ENCODE data around the gene TMEM198.

Gene TMEM198

DNA sequence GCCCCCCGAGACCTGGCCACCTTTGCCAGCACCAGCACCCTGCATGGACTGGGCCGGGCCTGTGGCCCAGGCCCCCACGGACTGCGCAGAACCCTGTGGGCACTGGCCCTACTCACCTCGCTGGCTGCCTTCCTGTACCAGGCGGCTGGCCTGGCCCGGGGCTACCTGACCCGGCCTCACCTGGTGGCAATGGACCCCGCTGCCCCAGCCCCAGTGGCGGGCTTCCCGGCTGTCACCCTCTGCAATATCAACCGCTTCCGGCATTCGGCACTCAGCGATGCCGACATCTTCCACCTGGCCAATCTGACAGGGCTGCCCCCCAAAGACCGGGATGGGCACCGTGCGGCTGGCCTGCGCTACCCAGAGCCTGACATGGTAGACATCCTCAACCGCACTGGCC is 29.0 kb upstream of the TMEM198 start:
- no peak for TF ChIP-seq SPI1 (IDR thresholded peaks at IDR 0.05; ENCODE audit: low read depth, low read length)
- TF ChIP-seq POLR2A (IDR thresholded peaks at IDR 0.05; ENCODE audit: low read depth, low read length) = no peak
- TF ChIP-seq PAX5 (IDR thresholded peaks at IDR 0.05; ENCODE audit: insufficient read depth, low read length, severe bottlenecking) = no peak
- TF ChIP-seq POU2F2 (IDR thresholded peaks at IDR 0.05; ENCODE audit: low read depth, low read length) = no peak
- TF ChIP-seq TAF1 (IDR thresholded peaks at IDR 0.05; ENCODE audit: low read depth, low read length) = no peak
- TF ChIP-seq POLR2AphosphoS5 (IDR thresholded peaks at IDR 0.05; ENCODE audit: low read depth, low read length) = no peak
- no peak for DNase-seq (ENCODE audit: insufficient read length, low spot score)
- FAIRE-seq = no peak

DNA sequence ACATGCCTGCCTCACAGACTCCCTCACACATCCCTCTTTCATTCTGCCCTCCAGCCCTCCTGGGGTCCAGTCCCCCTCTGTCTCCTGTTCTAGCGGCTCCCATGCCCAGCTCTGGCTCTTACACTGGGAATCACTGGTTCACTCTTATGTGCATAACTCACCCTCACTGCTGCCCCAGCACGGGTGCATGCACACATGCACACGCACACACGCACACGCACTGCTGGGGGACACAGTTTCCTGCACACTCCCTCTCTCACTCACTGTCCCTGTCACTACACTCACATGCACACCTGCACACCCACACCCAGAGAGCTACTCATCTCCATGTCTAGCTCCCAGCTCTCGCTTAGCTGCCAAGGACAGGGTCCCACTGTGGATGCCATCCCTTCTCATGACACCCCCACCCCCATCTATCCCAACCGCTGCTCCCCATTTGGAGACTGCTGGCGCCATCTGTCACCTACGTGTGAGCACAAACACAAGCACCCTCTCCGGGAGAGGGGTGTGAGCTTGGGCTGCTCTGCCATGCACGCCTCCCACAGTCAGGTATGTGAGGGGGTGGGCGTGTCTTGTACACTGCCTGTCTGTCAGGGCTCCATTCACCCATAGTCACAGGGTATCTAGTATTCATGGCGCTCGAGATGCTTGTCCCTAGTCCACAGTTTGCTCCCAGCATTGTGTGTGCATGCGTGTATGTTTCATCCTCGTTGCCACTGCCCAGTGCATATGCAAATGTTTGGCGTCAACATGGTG is 27.8 kb upstream of the TMEM198 start:
- no peak for TF ChIP-seq SPI1 (IDR thresholded peaks at IDR 0.05; ENCODE audit: low read depth, low read length)
- TF ChIP-seq POU2F2 (IDR thresholded peaks at IDR 0.05; ENCODE audit: low read depth, low read length) = no peak
- no peak for TF ChIP-seq POLR2AphosphoS5 (IDR thresholded peaks at IDR 0.05; ENCODE audit: low read depth, low read length)
- TF ChIP-seq PAX5 (IDR thresholded peaks at IDR 0.05; ENCODE audit: insufficient read depth, low read length, severe bottlenecking) = no peak
- TF ChIP-seq TAF1 (IDR thresholded peaks at IDR 0.05; ENCODE audit: low read depth, low read length) = no peak
- TF ChIP-seq POLR2A (IDR thresholded peaks at IDR 0.05; ENCODE audit: low read depth, low read length) = no peak
- no peak for DNase-seq (ENCODE audit: insufficient read length, low spot score)
- FAIRE-seq = no peak

DNA sequence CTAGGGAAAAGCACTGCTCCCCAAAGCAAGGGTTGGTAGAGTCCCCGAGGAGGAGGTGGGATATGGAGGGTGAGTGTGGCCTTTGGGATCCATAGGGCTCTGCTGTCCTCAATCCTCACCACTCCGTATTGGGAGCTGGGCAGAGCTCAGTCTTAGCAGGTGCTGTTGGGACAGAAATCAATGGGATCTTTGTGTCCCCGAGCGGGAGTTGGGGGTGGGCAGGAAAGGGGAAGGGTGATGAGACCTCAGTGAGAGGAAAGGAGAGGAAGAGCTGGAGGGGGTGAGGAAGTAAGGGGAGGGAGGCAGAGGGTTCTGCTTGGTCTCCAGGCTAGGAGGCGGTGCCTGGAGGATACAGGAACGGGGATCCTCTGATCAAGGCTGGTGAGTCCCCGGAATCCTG is 26.9 kb upstream of the TMEM198 start:
- FAIRE-seq (no peak), DNase-seq (ENCODE audit: insufficient read length, low spot score) (no peak)
- TF ChIP-seq SPI1 (IDR thresholded peaks at IDR 0.05; ENCODE audit: low read depth, low read length) = no peak

DNA sequence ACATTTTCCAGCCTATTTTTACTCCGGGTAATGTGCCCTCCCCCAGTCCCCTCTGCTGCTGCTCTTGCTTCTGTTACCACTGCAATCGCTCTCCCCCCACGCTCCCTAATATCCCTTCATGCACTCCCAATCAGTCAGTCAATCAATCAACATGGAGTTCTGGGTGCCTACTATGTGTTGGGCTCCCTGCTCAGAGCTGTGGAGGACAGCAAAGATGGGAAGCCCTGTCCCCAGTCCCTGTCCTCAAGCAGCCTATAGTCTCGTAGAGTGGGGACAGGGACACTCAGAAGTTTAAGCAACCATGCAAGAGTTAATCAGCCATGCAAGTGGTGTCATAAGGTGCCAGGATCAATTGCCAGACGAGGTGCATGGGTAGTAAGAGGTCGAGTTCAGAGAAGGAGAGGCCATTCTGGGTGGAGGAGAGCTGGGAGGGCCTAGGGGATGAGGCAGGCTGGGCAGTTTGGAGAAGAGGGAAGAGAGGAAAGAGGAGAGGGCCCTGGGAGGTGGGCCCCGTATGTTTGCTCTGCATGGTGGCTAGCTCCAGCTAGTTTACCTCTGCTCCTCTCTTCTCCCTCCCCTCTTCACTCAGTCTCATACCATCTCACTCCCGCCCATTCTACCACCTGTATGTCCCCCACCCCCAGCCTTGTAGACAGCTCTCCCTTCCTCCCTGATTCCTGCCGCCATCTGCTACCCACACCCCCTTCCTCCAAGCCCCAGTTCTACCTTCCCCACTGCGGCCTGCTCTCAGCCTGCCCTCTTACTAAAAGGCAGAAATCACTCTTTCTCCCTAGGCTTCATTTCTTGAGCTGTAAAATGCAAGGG is 25.7 kb upstream of the TMEM198 start:
- FAIRE-seq (no peak), DNase-seq (ENCODE audit: insufficient read length, low spot score) (no peak)
- no peak for TF ChIP-seq POU2F2 (IDR thresholded peaks at IDR 0.05; ENCODE audit: low read depth, low read length)
- TF ChIP-seq POLR2AphosphoS5 (IDR thresholded peaks at IDR 0.05; ENCODE audit: low read depth, low read length) = no peak
- no peak for TF ChIP-seq PAX5 (IDR thresholded peaks at IDR 0.05; ENCODE audit: insufficient read depth, low read length, severe bottlenecking)
- no peak for TF ChIP-seq POLR2A (IDR thresholded peaks at IDR 0.05; ENCODE audit: low read depth, low read length)
- TF ChIP-seq SPI1 (IDR thresholded peaks at IDR 0.05; ENCODE audit: low read depth, low read length) = no peak
- TF ChIP-seq TAF1 (IDR thresholded peaks at IDR 0.05; ENCODE audit: low read depth, low read length) = no peak

DNA sequence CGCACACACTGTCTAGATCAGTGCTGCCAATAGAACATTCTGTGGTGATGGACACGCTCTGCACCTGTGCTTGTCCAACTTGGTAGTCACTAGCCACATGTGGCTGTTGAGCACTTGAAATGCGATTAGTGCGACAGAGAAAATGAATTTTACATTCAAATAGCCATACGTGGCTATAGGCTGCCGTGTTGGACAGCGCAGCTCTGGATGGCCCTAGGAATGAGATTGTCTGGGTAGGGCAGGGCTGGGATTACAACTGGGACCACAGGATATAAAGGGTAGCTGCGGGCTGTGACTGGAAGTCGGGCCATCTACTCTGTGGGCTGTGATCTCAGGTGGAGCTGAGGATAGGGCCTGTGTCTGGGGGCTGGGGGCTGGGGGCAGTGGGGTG is 24.3 kb upstream of the TMEM198 start:
- TF ChIP-seq POLR2AphosphoS5 (IDR thresholded peaks at IDR 0.05; ENCODE audit: low read depth, low read length) (no peak), PAX5 (IDR thresholded peaks at IDR 0.05; ENCODE audit: insufficient read depth, low read length, severe bottlenecking) (no peak), TAF1 (IDR thresholded peaks at IDR 0.05; ENCODE audit: low read depth, low read length) (no peak), POU2F2 (IDR thresholded peaks at IDR 0.05; ENCODE audit: low read depth, low read length) (no peak), SPI1 (IDR thresholded peaks at IDR 0.05; ENCODE audit: low read depth, low read length) (no peak), POLR2A (IDR thresholded peaks at IDR 0.05; ENCODE audit: low read depth, low read length) (no peak)
- FAIRE-seq (no peak), DNase-seq (ENCODE audit: insufficient read length, low spot score) (no peak)

DNA sequence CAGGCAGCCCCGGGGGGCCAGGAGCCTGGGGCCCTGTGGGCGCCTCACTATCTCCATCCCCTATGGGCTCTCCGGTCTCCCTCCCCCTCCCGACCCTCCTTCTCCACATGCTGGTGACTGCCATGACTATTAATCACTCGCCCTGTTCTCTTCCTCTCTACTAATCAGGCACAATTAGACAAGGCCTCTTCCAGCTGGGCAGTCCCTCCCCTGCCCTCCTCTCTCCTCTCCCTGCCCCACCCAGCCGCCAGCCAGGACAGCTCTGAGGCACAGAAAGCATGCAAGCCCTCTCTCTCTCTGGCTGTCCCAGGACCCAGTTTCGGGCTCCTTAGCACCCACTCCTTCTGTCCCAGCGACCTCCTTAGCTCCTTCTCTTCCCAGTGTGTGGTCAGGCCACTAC is 23.7 kb upstream of the TMEM198 start:
- no peak for FAIRE-seq
- no peak for TF ChIP-seq POU2F2 (IDR thresholded peaks at IDR 0.05; ENCODE audit: low read depth, low read length)
- TF ChIP-seq SPI1 (IDR thresholded peaks at IDR 0.05; ENCODE audit: low read depth, low read length) = no peak
- TF ChIP-seq POLR2A (IDR thresholded peaks at IDR 0.05; ENCODE audit: low read depth, low read length) = no peak
- TF ChIP-seq TAF1 (IDR thresholded peaks at IDR 0.05; ENCODE audit: low read depth, low read length) = no peak
- no peak for TF ChIP-seq PAX5 (IDR thresholded peaks at IDR 0.05; ENCODE audit: insufficient read depth, low read length, severe bottlenecking)
- TF ChIP-seq POLR2AphosphoS5 (IDR thresholded peaks at IDR 0.05; ENCODE audit: low read depth, low read length) = no peak

DNA sequence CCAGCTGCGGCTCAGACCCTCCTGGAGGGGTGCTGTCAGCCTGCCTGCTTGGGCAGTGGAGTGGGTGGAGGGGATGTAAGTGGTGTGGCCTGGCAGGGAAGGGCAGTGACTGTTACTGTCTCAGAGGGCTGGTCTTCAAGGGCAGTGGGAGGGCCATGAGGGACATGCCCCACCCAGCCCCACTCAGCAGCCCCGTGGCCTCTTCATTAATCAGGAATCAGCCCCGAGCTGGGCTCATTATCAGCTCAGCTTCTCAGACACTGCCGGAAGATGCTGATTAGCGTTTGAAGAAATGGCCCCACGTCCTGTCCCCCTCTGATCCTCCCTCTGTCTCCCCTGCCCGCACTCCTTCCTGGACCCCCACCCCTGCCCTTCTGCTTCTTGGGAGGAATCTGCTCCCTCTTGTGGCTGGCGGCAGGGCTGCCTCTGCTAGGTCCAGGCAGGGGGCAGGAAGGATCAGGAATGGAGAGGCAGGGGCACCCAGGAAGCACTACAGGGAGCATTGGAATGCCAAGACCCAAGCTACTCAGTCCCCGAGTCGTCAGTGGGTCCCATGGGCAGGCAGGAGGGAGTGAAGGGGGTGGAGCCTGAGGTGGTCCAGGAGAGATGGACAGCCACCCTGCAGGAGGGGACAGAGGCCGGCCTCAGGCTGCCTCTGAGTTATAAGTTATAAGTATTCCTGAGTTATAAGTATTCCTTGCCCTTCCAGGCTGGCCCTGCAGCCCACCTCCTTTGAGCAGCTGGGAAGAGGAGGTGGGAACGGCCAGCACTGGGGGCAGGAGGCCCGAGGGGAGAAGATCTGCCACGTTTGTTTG is 22.6 kb upstream of the TMEM198 start:
- no peak for FAIRE-seq
- TF ChIP-seq PAX5 (IDR thresholded peaks at IDR 0.05; ENCODE audit: insufficient read depth, low read length, severe bottlenecking) (no peak), POU2F2 (IDR thresholded peaks at IDR 0.05; ENCODE audit: low read depth, low read length) (no peak), TAF1 (IDR thresholded peaks at IDR 0.05; ENCODE audit: low read depth, low read length) (no peak), POLR2AphosphoS5 (IDR thresholded peaks at IDR 0.05; ENCODE audit: low read depth, low read length) (no peak), POLR2A (IDR thresholded peaks at IDR 0.05; ENCODE audit: low read depth, low read length) (no peak)
- no peak for DNase-seq (ENCODE audit: insufficient read length, low spot score)

More for the DNA sequence above, 23.7 kb upstream of the TMEM198 start:
- no peak for DNase-seq (ENCODE audit: insufficient read length, low spot score)

DNA sequence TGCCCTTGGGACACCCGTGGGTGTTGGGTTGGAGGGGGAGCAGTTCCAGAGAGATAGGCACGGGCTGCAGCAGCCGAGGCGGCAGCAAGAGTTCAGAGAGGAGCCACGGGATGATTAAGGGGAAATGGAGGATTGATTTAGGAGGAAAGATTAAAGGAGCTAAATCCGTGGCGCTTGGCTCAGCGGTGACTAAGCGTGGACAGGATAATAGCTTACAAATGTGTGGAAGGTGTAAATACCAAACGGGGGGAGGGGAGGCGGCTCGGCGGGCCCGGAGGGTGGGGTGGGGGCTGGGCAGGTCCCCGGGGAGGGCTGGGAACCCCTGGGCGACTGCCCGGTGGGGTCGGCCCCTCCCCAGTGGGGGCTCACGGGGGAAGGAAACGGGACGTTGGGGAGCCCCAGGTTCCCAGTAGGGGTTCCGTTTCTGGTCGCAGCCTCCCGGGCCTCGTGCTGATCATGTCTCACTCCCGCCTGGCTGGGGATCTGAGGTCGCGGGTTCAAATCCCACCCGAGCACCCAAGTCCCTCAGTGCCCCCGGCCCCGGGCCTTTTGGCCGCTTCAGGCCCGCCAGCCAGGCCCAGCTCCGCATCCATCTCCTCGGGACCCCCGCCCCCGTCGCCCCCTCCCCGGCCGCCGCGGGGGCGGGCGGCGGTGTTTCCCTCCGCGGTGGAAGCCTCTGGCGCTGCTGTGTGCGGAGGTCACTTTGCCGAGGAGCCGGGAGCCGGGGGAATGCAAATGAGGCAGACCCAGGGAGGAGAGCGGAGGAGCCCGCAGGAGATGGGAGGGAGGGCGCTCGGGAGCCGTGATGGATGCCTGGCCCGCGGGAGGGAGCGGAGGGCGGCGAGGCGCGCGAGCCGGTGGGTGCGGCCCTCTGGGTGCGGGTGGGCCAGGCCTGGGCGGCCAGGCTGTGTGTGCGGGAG is 21.5 kb upstream of the TMEM198 start:
- DNase-seq (ENCODE audit: insufficient read length, low spot score) (no peak), FAIRE-seq (no peak)
- TF ChIP-seq POLR2AphosphoS5 (IDR thresholded peaks at IDR 0.05; ENCODE audit: low read depth, low read length) (no peak), TAF1 (IDR thresholded peaks at IDR 0.05; ENCODE audit: low read depth, low read length) (no peak), POLR2A (IDR thresholded peaks at IDR 0.05; ENCODE audit: low read depth, low read length) (no peak), PAX5 (IDR thresholded peaks at IDR 0.05; ENCODE audit: insufficient read depth, low read length, severe bottlenecking) (no peak), POU2F2 (IDR thresholded peaks at IDR 0.05; ENCODE audit: low read depth, low read length) (no peak), SPI1 (IDR thresholded peaks at IDR 0.05; ENCODE audit: low read depth, low read length) (no peak)

Data from GM12891 (cell line).